ENCODE measurements around the gene NAV3.

NAV3 gene, protein sequence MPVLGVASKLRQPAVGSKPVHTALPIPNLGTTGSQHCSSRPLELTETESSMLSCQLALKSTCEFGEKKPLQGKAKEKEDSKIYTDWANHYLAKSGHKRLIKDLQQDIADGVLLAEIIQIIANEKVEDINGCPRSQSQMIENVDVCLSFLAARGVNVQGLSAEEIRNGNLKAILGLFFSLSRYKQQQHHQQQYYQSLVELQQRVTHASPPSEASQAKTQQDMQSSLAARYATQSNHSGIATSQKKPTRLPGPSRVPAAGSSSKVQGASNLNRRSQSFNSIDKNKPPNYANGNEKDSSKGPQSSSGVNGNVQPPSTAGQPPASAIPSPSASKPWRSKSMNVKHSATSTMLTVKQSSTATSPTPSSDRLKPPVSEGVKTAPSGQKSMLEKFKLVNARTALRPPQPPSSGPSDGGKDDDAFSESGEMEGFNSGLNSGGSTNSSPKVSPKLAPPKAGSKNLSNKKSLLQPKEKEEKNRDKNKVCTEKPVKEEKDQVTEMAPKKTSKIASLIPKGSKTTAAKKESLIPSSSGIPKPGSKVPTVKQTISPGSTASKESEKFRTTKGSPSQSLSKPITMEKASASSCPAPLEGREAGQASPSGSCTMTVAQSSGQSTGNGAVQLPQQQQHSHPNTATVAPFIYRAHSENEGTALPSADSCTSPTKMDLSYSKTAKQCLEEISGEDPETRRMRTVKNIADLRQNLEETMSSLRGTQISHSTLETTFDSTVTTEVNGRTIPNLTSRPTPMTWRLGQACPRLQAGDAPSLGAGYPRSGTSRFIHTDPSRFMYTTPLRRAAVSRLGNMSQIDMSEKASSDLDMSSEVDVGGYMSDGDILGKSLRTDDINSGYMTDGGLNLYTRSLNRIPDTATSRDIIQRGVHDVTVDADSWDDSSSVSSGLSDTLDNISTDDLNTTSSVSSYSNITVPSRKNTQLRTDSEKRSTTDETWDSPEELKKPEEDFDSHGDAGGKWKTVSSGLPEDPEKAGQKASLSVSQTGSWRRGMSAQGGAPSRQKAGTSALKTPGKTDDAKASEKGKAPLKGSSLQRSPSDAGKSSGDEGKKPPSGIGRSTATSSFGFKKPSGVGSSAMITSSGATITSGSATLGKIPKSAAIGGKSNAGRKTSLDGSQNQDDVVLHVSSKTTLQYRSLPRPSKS (N-terminal part only)

DNA sequence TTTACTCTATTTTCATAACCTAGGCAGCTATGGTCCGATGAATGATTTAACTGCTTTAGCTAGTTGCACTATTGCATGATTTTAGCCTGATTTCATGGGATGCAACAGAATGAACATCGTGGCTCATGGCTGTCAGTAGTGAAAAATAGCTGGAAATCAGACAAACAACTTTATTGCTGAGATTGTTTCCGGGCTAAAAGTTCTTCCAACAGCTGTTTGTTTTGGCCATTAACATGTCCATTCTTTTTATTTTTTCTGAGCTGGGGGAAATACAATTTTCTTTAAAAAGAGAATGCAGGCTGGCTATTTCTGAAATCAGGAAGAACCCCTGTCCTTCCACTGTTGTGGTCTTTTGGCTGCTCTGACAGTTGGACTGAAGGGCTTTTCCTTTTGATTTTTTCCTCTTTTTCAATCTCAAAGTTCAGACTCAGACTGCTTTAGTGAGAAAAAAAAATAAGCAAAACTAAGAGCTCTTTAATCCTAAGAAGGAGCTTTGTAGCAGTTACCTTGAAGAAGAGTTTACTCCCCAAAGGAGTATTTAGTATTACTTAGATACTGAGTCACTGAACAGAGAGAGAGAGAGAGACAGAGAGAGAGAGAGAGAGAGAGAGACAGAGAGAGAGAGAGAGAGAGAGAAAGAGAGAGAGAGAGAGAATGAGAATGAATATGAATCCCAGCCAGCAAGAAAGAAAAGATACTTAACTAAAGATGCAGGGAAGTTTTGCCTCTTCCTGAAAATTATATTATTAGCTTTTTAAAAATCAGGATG lies at the start of gene NAV3:
Gene NAV3 (plus strand): TSS at position 312 of the 769 bp plus-strand sequence. CDS start 568 bp downstream, outside the sequence.
- no peak for DNase-seq

DNA sequence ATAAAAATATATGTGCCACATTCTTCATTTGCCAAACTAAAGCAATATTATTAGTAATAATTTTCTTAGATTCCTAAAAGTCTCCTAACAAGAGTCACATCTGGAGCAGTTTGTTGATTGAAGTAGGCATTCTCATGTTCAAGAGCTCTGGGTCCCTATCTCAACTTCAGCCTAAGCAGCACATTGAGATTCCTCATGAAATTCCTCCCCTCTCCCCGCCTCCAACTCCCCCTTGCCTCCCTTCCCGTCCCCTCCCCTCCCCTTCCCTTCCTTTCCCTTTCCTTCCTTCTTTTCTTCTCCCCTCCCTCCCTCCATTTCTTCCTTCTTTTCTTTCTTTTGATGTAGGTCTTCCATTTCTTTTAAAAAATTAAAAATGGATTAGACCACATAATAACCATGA lies 48.7 kb upstream of the NAV3 start:
- no peak for DNase-seq

DNA sequence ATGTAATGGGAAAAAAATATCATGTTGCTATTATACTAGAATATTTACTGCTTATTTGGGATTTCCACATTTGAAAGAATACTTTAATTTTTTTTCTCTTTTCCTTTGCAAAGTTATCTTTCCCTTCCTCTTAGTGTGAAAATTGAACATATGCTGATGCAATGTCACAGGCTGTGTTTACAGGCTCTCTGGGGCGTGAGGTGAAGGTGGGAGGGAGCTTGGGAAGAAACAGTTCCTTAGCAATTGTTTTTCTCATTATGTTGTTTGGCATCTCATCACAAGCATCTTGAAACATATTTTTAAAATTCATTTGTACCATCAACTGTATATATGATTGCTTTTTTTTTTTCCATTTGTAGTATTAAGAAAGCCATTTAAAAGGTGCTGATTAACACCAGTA lies 47.9 kb upstream of the NAV3 start:
- no peak for DNase-seq

DNA sequence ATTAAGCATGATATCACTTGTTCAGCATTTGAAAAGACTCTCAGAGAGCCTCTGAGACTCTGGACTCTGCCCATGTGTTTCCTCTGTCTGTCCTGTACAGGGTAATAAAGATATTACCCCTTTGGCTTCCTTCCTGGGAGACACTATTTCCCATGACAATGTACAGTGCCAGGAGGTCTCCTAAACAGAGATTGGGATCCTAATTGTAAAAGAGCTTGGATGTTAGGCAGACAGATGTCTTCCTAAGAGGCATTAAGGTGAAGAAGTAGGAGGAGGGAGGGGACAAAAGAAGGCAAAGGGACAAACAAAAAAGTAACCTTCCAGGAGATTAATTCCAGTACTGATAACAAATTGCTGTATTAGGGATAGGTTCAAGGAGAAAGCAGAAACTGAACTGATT lies 45.5 kb upstream of the NAV3 start:
- DNase-seq = no peak

DNA sequence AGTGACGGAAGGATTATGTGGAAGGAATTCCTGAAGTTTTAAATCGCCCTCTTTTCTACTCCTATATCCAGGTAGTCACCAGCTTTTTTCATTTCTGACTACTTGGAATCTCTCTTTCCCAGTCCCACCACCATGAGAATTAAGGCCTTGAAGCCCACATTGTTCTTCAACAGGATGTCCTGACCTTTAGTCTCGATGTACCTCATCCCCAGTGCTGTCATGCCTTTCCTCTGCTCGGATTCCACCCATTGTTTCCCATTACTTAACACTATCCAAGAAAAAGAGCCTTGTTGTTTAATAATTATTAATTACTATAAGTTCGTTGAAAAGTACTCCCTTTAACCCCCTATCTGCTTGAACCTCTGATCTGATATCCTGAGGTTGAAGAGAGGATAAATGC lies 44.0 kb upstream of the NAV3 start:
- DNase-seq = no peak

DNA sequence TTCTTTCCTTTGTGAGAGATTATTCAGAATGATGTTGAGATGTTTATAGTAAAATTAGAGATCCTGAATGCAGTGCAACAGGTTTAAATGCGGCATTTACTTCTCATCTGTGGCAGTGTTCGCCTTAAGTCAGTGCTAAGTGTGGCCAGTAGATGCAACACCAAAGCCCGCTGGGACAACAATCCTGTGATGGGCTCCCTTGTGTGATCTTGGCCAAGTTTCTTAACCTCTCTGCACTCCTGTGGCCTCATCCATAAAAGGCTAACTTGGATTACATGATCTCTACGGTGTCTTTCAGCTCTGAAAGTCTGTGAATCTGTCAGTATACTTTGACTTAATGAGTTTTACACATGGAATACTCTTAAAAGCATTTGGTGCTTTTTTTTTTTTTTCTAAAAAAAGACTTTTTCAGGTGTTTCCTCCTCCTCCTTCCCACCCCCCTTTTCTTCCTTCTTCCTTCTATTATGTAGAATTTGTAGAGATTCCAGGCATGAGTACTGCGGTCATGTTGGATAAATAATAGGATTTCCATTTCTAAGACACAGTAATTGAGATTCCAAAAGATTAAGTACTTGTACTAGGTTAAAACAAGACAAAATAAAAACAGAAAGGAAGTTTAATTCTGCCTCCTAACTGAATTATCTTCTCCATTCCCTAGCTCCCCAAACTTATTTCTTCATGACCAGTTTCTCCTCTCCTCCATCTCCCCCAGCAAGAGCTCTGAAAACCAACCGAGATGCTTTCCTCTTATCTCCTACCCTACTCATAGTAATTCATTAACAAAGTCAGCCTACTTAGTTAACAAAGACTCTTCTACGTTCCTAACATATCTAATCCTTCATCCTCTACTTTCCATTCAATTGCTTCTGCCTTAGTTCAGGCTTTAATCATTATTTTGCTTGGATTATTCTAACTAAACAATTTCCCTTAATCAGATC lies 42.2 kb upstream of the NAV3 start:
- no peak for DNase-seq

DNA sequence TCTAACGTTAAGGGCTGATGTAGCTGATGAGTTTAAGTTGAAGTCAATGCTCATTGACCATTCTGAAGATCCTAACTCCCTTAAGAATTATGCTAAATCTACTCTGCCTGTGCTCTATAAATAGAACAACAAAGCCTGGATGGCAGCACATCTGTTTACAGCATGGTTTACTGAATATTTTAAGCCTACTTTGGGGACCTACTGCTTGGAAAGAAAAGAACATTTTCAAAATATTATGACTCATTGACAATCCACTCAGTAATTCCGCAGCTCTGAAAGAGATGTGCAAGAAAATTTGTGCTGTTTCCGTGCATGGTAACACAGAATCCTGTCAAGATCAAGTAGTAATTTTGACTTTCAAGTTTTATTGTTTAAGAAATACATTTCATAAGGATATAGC lies 35.0 kb upstream of the NAV3 start:
- DNase-seq = no peak

DNA sequence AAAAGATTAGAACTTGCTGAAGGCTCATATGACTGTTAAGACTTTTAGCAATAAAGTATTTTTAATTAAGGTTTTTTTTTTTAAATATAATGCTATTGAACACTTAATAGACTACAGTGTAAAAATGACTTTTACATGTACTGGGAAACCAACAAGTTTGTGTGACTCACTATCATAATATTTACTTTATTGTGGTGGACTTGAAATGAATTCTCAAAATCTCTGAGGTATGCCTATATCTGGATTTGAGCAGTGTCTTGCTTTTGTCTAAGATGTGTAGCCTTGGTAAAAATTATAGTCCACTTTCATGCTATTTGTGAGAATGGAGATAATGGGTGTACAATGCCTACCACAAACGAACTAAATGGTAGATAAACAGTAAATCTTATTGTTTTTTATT lies 33.9 kb upstream of the NAV3 start:
- no peak for DNase-seq

DNA sequence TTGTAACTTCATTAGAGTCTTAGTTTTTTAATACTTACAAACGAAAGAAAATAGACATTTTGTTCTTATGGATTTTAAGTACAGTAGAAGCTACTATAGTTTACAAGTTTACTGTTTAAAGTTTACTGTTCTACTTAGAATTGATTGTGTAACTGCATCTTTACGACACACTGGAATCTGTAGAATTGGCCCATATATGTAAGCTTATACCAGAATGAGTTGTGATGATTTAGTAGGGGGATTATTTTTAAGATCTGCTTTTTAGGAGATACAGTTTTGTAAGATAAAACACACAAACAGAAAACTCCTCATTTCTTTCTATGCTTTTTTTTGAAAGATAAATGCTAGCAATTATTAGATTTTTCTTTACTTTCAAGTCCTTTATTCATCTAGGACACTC lies 30.2 kb upstream of the NAV3 start:
- no peak for DNase-seq

DNA sequence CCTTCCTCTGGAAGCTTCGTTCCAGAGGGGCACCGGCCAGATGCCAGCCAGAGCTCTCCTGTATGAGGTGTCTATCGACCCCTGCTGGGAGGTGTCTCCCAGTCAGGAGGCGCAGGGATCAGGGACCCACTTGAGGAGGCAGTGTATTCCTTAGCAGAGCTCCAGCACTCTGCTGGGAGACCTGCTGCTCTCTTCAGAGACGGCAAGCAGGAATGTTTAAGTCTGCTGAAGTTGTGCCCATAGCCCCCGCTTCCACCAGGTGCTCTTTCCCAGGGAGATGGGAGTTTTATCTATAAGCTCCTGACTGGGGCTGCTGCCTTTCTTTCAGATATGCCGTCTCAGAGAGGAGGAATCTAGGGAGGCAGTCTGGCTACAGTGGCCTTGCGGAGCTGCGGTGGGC lies 22.2 kb upstream of the NAV3 start:
- no peak for DNase-seq

DNA sequence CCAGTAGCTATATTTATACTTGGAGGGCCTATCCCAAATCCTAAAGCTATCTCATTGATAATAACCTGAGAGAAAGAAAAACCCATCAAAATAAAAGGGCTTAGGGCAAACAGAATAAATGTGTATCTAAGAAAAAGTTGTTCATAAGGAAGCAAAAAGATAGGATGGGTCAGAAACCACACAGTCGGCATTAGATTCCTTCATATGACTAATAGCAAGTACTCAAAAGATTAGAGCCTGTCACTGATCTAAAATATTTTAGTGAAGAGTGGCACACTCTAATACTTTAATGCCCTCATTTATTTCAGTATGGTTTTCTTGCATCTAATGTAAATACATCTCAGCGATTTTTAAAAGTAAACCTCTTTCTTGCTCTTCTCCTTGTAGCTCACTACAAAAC lies 17.1 kb upstream of the NAV3 start:
- no peak for DNase-seq

DNA sequence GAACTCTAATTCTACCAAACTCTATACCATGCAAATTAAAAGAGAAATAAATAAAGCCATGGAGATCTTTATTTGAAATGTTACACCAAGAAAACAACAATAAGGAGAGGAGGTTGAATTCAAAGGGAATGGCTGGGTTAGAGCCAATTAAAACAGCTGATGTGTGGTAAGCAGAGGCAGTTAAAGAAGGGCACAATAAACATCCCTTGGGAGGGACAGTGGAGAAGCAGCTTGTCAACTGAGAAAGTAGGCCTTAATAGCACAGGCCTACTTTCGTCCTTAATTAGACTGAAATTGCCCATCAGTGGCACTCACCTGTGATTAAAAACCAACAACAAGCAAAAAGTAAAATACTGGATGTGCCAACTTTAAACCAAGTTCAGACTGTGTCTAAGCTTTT lies 16.3 kb upstream of the NAV3 start:
- no peak for DNase-seq

DNA sequence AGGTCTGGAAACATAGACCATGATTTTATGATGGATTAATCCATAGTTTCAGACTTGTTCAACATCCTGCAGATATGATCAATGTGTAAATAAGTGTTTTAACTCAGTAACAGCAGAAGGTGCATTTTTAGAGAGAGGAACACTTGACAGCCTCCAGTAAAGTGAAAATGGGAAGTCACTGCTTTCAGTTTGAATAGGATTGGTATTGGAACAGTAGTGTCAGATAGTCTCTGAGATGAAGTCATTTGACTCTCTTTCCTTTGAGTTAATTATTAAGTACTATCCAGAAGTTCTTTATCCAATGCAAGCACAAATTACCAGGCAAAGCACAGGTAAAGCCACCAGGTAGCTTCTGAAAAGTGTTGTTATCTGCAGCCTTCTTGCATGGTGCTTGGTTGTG lies 14.5 kb upstream of the NAV3 start:
- no peak for DNase-seq

DNA sequence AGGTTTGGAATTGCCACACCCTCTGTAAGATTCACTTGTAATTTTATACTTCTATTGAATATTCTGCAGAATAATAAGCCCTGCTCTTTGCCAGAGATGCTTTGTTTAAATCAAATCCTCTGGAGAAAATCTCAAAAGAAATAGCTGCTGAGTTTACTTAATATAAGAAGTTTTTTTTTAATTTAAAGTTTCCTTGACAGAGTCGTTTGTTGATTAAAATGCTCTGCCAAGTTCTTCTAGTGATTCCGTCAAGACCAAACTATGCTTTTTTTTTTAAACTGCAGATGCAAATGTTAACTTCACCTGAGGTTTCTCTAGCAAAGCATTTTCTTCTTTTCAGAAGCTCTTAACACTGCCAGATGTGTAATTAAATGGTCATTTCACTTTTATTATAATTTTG lies 13.4 kb upstream of the NAV3 start:
- DNase-seq = no peak

DNA sequence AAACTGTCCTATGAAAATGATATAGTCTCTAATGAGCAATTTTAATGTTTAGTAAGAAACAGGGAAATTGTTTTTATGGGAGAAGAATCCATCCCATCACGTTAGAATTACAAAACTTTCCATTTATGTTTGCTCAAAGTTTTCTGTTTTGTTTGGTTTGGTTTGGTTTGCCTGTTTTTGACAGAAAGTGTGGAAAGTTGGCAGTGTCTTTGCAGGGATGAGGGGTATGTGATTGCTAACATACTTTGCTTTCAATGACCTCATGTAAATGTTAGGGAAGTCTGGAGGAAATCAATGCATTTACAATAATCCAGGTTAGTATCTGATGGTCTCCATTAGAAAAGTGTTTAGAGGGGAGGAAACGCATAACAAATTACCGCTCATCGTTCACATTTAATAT lies 12.3 kb upstream of the NAV3 start:
- no peak for DNase-seq

DNA sequence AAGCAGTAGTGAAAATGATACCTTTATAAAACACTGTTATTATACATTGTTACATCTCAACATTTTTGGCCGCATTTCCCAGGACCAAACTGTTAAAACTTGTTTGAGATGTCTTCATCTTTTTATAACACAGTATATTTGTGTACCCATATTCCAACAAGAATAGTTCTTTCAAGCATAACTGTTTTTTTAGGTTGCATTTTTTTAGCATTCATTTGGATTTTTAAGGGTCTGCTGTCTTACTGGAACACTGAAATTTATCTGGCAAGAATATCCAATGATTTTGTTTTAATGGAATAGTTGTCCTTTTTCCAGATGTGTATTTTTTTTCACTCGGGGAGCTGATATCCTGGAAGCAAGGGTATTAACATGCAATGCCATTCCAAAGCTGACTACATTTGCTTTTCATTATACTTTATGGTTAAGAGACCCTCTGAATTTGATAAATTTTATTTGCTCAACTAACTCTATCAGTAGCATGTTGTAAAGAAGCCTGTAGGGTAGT lies 8.9 kb upstream of the NAV3 start:
- no peak for DNase-seq

DNA sequence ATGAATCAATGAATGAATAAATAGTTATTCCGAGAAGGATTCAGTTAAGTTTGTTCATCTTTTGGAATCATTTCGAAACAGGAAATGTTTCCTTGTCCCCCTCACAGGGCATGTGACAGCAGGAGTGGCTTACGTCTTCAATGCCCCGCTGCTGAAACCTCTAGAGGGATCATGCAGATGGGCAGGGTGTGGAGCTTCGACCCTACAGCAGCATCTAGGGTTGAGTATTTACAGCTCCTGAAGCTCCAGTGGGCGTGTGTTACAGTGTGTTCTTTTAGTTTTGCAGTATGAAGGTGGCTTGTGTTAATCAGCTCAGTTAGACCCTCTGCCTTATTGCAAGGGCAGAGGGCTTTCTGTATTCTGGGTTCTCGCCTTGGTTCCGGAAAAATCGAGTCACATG lies 2.6 kb downstream of the NAV3 start:
- no peak for DNase-seq

DNA sequence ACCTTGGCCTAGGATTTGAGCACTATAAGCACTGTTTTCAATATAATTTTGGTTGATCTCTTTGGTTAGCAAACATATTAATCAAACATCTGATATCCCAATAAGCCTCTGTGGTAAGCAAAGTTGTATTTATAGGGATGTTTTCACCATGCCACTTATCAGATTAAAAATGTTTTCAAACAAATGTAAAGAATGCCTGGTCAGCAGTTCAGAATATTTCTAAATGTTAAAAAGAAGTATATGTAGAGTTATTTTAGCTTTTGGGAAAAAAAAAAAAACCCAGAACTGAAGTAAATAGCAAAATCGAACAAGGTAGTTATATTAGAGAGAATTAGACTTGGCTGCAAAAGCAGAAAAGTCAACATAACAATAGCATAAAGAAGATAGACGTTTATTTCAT lies 3.9 kb downstream of the NAV3 start:
- no peak for DNase-seq

DNA sequence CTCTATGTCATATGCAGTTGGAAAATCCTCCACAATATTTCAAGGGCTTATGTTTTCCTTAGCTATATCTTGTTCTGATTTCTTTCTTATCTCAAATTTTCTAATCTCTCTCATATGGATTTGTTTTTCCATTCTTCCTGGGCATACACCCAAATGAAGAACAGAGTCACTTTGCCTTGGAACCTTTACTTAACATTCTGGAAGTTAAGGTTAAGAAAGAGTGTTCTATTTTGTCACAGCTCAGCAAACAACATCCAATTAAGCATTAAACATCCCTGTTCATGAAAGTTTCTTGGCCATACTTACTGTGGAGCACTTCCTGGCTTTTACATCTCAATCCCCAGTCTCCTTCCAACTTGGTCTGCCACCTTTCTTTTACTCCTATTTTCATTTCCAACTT lies 5.3 kb downstream of the NAV3 start:
- no peak for DNase-seq

DNA sequence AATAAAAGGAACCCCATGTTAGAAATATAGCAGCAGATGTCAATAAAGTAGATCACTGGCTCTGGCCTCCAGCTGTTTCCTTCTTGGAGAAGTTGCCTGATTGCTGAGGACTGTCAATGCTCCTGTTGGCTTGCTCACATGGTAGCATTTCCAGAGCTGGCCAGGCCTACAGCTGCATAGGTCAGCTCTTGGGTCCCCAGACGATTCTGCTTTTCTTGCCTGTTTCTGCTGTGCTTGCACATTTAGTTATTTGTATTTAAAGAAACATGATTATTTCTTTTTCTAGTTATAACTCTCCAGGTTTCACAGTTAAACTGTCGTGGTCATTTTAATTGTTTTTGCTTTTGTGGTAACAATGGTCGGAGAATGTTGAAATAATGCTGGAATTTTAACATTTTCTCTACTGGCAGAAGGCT lies 7.2 kb downstream of the NAV3 start:
- DNase-seq = no peak

DNA sequence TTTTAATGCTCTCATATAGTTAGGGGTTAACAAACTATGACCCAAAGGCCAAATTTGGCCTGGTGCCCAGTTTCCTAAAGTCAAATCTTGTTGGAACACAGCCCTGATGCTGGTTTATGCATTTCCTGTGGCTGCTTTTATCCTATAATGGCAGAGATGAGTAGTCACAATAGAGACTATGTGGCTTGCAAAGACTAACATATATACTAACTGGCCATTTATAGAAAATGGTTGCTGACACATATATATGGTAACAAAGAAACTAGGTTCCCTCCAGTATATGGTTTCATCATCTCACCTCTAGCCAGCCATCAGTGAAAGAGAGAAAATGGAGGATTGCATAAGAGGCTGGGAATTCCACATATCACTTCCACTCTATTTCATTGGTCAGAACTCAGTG lies 10.8 kb downstream of the NAV3 start:
- no peak for DNase-seq

DNA sequence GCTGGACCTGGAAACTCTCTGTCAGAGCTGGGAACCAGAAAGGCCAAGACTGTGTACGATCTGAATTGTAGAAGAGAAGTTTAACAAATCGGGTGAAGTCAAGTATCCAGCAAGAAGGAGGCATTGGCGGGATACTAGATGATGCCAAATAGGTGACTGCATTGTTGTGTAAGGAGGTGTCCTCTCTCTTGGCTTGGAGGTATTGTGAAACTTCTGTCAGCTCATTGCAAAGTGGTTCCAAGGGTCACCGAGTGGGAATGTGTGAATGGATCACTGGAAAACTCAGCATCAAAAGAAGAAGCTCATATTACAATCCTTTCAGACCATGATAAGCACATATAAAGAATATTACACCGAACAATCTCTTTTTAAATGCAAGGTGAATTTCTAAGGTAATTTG lies 11.7 kb downstream of the NAV3 start:
- no peak for DNase-seq

All from stimulated activated naive CD4-positive, alpha-beta T cell (primary cell).